CD4-positive, alpha-beta T cell (primary cell): ENCODE results near the gene SEC24D. TPM values are rescaled to one million over a fixed set of nuclear protein-coding genes. Genes with fewer than 3 reads are reported as not detected.

ENCODE experiments used
- ATAC-seq: fragments of 200-7000 bp; cut with Tn5 transposase; one replicate; pipeline ENCODE4 v1.10.0; 2022; ENCODE audit warnings: mild to moderate bottlenecking; ENCODE audit not compliant: poor library complexity
- CTCF ChIA-PET: fragments of 350-600 bp; sonication (Branson Sonifier 250); formaldehyde crosslinking; loops from one replicate; lab custom pipeline; 2021; ENCODE audit warnings: antibody characterized with exemption, inconsistent platforms; lab: Charles Lee
- POLR2A ChIA-PET: fragments of 350-600 bp; sonication (Branson Sonifier 250); formaldehyde crosslinking; loops from one replicate; lab custom pipeline; 2021; ENCODE audit warnings: antibody characterized with exemption, inconsistent platforms; lab: Charles Lee
- DNase-seq, 14 experiments: peaks; one replicate each; pipeline ENCODE4 v3.0.0-alpha.2; 2013 to 2020; ENCODE audit warnings: mixed read lengths in 2 of 14
- H3K27ac ChIP-seq, 2 donors: one replicate each; pipeline versions ENCODE4 v1.5.1 to v1.7.0; 2013; ENCODE audit warnings: low read length in 2 of 2, low read depth in 1 of 2, mild to moderate bottlenecking in 1 of 2
- H3K27me3 ChIP-seq, 2 experiments: 1 replicate in 1 of 2; 2 replicates in 1 of 2; pipeline versions ENCODE4 v1.6.1 to v1.7.0; 2013; ENCODE audit warnings: low read length in 2 of 2, control low read depth in 1 of 2, mild to moderate bottlenecking in 1 of 2, moderate library complexity in 1 of 2; ENCODE audit not compliant: insufficient read depth in 2 of 2, control insufficient read depth in 1 of 2
- H3K36me3 ChIP-seq: one replicate; pipeline ENCODE4 v1.6.1; 2013; ENCODE audit warnings: low read length, control low read depth; ENCODE audit not compliant: insufficient read depth
- H3K4me1 ChIP-seq: one replicate; pipeline ENCODE4 v1.6.1; 2013; ENCODE audit warnings: low read length, control low read depth; ENCODE audit not compliant: insufficient read depth
- H3K4me3 ChIP-seq: one replicate; pipeline ENCODE4 v1.5.1; 2013; ENCODE audit warnings: mild to moderate bottlenecking, low read length, moderate library complexity
- H3K9me3 ChIP-seq, 2 experiments: 1 replicate in 1 of 2; 2 replicates in 1 of 2; pipeline versions ENCODE4 v1.6.1 to v1.7.0; 2013; ENCODE audit warnings: low read length in 2 of 2, mild to moderate bottlenecking in 2 of 2, control low read depth in 1 of 2, moderate library complexity in 1 of 2; ENCODE audit not compliant: control insufficient read depth in 1 of 2, insufficient read depth in 1 of 2
- H3K27ac Mint-ChIP-seq: one replicate; pipeline ENCODE4 v1.8.0; 2020; ENCODE audit warnings: mixed read lengths
- H3K27me3 Mint-ChIP-seq: one replicate; pipeline ENCODE4 v1.8.0; 2021; ENCODE audit warnings: mixed read lengths
- H3K36me3 Mint-ChIP-seq: one replicate; pipeline ENCODE4 v1.8.0; 2021; ENCODE audit warnings: low read depth, mixed read lengths
- H3K4me1 Mint-ChIP-seq: one replicate; pipeline ENCODE4 v1.8.0; 2021; ENCODE audit warnings: low read depth, mixed read lengths
- H3K4me3 Mint-ChIP-seq: one replicate; pipeline ENCODE4 v1.8.0; 2020; ENCODE audit warnings: mild to moderate bottlenecking, mixed read lengths
- H3K9me3 Mint-ChIP-seq: one replicate; pipeline ENCODE4 v1.8.0; 2020; ENCODE audit warnings: mixed read lengths
- intact Hi-C, 2 experiments: fragments of 100-400 bp; cut with DNase I in 1 of 2; cut with micrococcal nuclease in 1 of 2; formaldehyde crosslinking; loops; one replicate each; pipeline versions ENCODE4 v1.15.1 to v1.9.0; 2023 to 2025; cut with DNase I, micrococcal nuclease
- total RNA-seq, 174 experiments: library from RNA in 2 of 174; stranded (reverse) in 2 of 174; gene quantifications; one replicate each; pipeline ENCODE4 v1.2.3 and lab custom pipeline; 2021 to 2026
- TF ChIP-seq, protein P1 (sequence below): fragments of 200-600 bp; IDR thresholded peaks from one replicate; pipeline ENCODE4 v1.8.0; 2022; ENCODE audit warnings: antibody characterized with exemption, mild to moderate bottlenecking

Gene SEC24D
- total RNA-seq, 2 experiments from 2014 or later, result 13.9 to 14.8 TPM

DNA sequence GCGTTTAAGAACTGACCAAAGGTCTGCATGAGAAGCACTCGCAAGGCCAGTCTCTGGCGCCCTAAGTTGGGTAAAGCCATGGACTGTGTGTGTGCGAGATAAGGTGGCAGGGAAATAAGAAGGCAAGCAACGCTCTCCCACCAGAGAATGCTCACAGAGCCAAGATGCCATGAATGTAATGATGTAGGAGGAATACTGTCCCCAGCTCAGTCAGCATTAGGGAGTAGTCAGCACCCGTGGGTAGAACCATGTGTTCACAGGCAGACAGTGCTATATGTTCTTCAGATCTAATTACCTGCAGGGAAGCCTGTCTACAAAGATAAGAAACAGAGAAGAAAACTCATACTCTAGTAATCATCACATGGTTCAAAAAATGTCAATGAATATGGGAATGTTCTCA lies 68.8 kb downstream of the SEC24D start:
- no peaks in the 10 kb centered on the region for H3K9me3 ChIP-seq

DNA sequence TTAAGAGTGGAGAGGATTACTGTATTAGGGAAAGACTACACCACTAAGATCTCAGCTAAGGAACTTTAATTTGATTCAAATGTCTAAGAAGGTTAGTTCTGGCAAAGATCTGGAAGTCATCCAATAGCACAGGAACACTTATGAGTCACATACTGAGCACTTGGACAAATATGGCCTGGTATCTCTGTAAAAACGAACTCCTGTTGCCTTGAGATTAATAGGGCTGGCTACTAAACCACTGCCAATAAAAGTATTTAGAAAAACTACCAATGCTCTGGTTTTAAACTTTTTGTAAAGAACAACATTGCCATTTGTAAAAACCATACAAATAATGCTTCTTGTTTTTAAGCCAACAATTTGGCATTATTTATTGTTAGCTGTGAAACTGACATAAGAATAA lies 70.5 kb downstream of the SEC24D start:
- TF ChIP-seq, protein P1, sequence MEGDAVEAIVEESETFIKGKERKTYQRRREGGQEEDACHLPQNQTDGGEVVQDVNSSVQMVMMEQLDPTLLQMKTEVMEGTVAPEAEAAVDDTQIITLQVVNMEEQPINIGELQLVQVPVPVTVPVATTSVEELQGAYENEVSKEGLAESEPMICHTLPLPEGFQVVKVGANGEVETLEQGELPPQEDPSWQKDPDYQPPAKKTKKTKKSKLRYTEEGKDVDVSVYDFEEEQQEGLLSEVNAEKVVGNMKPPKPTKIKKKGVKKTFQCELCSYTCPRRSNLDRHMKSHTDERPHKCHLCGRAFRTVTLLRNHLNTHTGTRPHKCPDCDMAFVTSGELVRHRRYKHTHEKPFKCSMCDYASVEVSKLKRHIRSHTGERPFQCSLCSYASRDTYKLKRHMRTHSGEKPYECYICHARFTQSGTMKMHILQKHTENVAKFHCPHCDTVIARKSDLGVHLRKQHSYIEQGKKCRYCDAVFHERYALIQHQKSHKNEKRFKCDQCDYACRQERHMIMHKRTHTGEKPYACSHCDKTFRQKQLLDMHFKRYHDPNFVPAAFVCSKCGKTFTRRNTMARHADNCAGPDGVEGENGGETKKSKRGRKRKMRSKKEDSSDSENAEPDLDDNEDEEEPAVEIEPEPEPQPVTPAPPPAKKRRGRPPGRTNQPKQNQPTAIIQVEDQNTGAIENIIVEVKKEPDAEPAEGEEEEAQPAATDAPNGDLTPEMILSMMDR, result no peak
- no peaks in the 10 kb centered on the region for H3K9me3 ChIP-seq
- ATAC-seq (no peak), DNase-seq (no peak)
- peaks cover 34% of the 10 kb centered on the region for H3K36me3 ChIP-seq
- no peaks in the 10 kb centered on the region for H3K4me1 Mint-ChIP-seq
- no peaks in the 10 kb centered on the region for H3K9me3 Mint-ChIP-seq
- H3K4me3 ChIP-seq, result no peak overlapping the region
- no peak overlapping the region for H3K27ac Mint-ChIP-seq
- peaks cover 66% of the 10 kb centered on the region for H3K36me3 Mint-ChIP-seq
- no peak overlapping the region for H3K4me3 Mint-ChIP-seq
- ChIA-PET POLR2A (no interaction called here), CTCF (no interaction called here)
- no peaks in the 10 kb centered on the region for H3K27me3 ChIP-seq
- no peak overlapping the region for H3K27ac ChIP-seq
- H3K4me1 ChIP-seq, result no peaks in the 10 kb centered on the region
- H3K27me3 Mint-ChIP-seq, result no peaks in the 10 kb centered on the region
- intact Hi-C loops, result no loop called here

More for the DNA sequence above, 68.8 kb downstream of the SEC24D start:
- ATAC-seq (no peak), DNase-seq (no peak)
- POLR2A ChIA-PET, result no interaction called here
- no peak overlapping the region for H3K27ac ChIP-seq
- H3K27me3 ChIP-seq, result no peaks in the 10 kb centered on the region
- Mint-ChIP-seq H3K4me1 (no peaks in the 10 kb centered on the region), H3K9me3 (no peaks in the 10 kb centered on the region), H3K4me3 (no peak overlapping the region), H3K27me3 (no peaks in the 10 kb centered on the region), H3K27ac (no peak overlapping the region), H3K36me3 (peaks cover 55% of the 10 kb centered on the region)
- peaks cover 31% of the 10 kb centered on the region for H3K36me3 ChIP-seq
- TF ChIP-seq, protein P1, result no peak
- CTCF ChIA-PET, result no interaction called here
- intact Hi-C loops, result no loop called here
- no peaks in the 10 kb centered on the region for H3K4me1 ChIP-seq
- no peak overlapping the region for H3K4me3 ChIP-seq

DNA sequence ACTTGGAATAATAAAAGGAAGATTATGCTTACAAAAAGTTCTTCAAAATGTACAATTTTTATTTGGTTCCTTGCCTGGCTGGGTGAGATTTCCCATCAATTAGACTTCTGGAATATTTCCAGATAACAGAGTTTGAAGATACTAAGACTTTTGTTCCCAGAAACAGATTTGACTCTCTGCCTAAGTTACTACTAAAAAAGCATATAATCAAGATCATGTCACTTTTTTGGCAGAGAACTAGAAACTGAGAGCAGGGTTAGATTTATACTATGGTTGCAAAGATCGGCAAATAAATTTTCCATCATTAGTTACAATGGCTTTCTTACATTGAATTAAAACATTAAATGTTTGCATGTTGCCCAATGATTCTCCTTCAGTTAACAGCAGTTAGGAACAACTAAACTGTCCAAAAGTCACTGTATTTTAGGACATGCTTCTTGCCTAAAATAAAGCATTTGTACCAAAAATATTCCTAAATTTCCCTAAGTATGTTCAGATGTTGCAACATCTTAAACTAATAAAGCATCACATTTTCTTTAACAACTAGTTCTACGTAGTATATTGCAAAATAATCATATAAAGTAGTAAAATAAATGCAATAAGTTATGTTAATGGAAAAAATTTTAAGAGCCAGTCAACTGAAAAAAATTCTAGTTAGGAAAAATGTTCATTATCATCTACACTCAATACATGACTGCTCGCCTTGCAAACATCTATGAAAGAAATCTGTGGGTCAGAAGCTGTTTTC lies 73.0 kb downstream of the SEC24D start:
- Histone ChIP-seq H3K4me1 (no peaks in the 10 kb centered on the region), H3K4me3 (no peak overlapping the region), H3K27me3 (no peaks in the 10 kb centered on the region), H3K9me3 (no peaks in the 10 kb centered on the region), H3K36me3 (peaks cover 36% of the 10 kb centered on the region), H3K27ac (no peak overlapping the region)
- H3K4me3 Mint-ChIP-seq, result no peak overlapping the region
- ChIA-PET POLR2A (no interaction called here), CTCF (no interaction called here)
- no peaks in the 10 kb centered on the region for H3K9me3 Mint-ChIP-seq
- ATAC-seq, result no peak
- H3K4me1 Mint-ChIP-seq, result no peaks in the 10 kb centered on the region
- no peaks in the 10 kb centered on the region for H3K27me3 Mint-ChIP-seq
- no peak for DNase-seq
- no peak overlapping the region for H3K27ac Mint-ChIP-seq
- intact Hi-C loops, result no loop called here
- H3K36me3 Mint-ChIP-seq, result peaks cover 75% of the 10 kb centered on the region
- TF ChIP-seq, protein P1, result no peak
